A673 (cell line): ENCODE measurements around the gene HBZ.

Experiments
- EZH2 ChIP-seq: fragments of 200-600 bp; sonication (generic); IDR thresholded peaks from 2 replicates; pipeline ENCODE4 v1.6.1; 2017; ENCODE audit warnings: borderline replicate concordance, low read depth, mild to moderate bottlenecking, mixed read lengths, antibody characterized with exemption, low read length; ENCODE audit not compliant: poor library complexity, severe bottlenecking
- TF ChIP-seq, protein P1 (sequence below): fragments of 300-800, 200-600 bp; sonication (generic); conservative IDR thresholded peaks from 2 replicates; pipeline ENCODE4 v1.5.1; 2017; ENCODE audit warnings: low read depth, mild to moderate bottlenecking, antibody characterized with exemption, low read length, moderate library complexity, mixed read lengths

DNA sequence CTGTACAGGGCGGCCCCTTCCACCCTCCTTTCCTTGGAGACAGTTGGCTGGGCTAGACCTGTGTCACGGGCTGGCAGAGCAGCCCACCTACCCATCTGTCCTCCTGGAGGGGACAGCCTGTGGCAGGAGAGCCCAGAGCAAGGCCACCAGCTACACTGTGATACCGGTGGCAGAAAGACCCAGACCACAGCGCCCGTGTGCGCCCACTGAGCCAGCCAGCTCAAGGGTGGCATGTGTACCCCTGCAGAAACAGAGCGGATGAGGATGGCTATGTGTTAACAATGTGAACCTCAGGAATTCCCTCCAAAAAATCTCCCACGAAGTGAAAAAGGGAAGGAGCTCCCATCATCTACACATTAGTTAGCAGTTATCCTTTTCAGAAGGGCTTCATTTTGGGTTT is 34.9 kb downstream of the HBZ start:
- TF ChIP-seq, protein P1, sequence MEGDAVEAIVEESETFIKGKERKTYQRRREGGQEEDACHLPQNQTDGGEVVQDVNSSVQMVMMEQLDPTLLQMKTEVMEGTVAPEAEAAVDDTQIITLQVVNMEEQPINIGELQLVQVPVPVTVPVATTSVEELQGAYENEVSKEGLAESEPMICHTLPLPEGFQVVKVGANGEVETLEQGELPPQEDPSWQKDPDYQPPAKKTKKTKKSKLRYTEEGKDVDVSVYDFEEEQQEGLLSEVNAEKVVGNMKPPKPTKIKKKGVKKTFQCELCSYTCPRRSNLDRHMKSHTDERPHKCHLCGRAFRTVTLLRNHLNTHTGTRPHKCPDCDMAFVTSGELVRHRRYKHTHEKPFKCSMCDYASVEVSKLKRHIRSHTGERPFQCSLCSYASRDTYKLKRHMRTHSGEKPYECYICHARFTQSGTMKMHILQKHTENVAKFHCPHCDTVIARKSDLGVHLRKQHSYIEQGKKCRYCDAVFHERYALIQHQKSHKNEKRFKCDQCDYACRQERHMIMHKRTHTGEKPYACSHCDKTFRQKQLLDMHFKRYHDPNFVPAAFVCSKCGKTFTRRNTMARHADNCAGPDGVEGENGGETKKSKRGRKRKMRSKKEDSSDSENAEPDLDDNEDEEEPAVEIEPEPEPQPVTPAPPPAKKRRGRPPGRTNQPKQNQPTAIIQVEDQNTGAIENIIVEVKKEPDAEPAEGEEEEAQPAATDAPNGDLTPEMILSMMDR = no peak
- no peak for TF ChIP-seq EZH2
